ENCODE results near the gene PLCXD1.
"Not testable (repeated sequence)": the region's sequence is repeated elsewhere in the genome, so short reads cannot be mapped to it uniquely, and the experiment has no call there.

The PLCXD1 gene, protein sequence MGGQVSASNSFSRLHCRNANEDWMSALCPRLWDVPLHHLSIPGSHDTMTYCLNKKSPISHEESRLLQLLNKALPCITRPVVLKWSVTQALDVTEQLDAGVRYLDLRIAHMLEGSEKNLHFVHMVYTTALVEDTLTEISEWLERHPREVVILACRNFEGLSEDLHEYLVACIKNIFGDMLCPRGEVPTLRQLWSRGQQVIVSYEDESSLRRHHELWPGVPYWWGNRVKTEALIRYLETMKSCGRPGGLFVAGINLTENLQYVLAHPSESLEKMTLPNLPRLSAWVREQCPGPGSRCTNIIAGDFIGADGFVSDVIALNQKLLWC

DNA sequence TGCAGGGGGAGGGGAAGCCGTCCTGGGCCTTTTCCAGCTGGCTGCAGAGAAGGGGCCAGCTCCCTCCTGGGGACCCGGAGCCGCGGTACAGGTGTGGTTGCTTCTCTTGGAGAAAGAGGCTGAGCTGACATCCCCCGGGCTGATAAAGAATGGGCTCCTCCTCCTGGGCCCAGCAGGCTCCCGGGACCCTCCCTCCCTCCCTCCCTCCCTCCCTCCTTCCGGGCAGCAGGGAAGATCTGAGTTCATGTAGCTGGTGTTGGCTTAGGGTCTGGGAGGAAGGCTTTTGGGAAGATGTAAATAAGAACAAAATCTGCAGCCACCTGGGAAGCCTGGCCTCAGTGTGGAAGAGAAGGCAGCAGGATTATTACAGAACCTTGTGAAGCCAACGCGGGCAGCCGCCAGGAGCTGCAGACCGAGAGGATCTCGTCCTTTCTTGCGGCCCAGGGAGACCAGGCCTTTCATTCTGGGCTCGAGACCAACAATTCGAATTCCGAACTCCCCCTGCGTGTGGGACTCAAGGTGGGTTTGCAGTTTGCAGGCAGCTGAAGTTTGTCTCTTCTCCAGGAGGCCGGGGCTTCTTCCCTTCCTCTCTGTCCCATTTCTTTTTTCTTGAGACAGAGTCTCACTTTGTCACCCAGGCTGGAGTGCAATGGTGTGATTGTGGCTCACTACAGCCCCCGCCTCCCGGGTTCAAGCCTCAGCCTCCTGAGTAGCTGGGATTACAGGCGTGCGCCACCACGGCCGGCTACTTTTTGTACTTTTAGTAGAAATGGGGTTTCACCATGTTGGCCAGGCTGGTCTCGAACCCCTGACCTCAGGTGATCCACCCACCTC is at the start of gene PLCXD1:
TSS of gene PLCXD1 (plus strand) at position 216 of the 834 bp plus-strand sequence. CDS start 2,807 bp downstream, outside the sequence.
- Histone ChIP-seq H3K27ac (0 out of 2 replicates have a peak within 1 kb of the TSS, but pooled peaks have one; percentile 44), H3K36me3 (peaks cover 24% of the 10 kb centered on the region), H3K4me3 (no peak within 1 kb of the TSS), H3K4me1 (peaks cover 48% of the 10 kb centered on the region), H3K9me3 (no peaks in the 10 kb centered on the region), H3K27me3 (no peaks in the 10 kb centered on the region), H3K4me2 (peak within 1 kb of the TSS; percentile 69), H4K20me1 (no peaks in the 10 kb centered on the region), H3K9ac (peak within 1 kb of the TSS; percentile 19; the same call in 1 of the 2 replicates)
- no peak for TF ChIP-seq Cebpa-rat (IDR thresholded peaks at IDR 0.05)

DNA sequence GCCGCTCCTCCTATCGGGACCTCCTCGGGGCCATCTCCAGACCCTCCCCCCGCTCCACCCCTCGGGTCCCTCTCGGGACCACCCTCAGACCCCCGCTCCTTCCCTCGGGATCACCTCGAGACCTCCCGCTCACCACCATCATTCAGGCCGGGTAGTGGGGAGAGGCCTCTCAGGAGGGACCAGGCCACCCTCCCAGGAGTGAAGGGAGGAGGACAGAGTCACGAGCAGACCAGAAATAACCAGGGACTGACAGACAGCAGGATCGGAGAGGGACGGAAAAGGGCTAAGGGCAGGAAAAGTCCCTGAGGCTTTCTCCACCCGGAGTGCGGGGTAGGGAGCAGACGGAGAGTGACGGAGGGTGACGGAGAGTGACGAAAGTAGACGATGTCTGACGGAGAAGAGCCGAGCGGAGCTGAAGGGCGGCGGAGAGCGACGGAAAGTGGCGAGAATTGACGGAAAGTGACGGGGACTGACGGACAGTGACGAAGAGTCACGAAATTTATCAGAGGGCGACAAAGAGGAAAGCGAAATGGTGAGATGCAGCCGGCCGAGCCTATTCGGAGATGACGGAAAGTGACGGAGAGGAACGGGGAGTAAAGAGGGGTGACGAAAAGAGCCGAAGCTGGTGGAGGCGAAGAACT is 49.4 kb upstream of the PLCXD1 start:
- not testable (repeated sequence) for H4K20me1 ChIP-seq, H3K27ac ChIP-seq, H3K4me3 ChIP-seq, H3K4me1 ChIP-seq, H3K9ac ChIP-seq, H3K36me3 ChIP-seq, H3K9me3 ChIP-seq, H3K4me2 ChIP-seq, H3K27me3 ChIP-seq

DNA sequence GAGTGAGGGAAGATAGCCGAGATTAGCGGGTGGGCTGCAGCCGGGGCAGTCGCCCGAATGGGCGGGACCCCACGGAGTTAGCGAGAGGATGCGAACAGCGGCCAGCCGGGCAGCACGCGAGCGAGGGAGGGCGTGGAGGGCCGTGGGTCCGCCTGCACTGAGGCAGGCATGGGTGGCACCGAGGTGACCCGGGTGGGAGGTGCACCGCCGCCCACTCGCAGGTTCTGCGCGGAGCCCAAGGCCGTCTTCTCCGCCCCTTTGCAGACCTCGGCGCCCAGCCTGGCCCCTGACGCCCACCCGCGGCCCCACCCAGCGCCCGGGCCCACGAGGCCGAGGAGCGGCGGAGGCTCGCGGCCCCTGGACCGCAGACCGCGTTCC is 48.9 kb upstream of the PLCXD1 start:
- H3K9me3 ChIP-seq, H3K4me1 ChIP-seq, H3K36me3 ChIP-seq, H3K9ac ChIP-seq, H4K20me1 ChIP-seq, H3K27me3 ChIP-seq, H3K4me3 ChIP-seq, H3K27ac ChIP-seq, H3K4me2 ChIP-seq: not testable (repeated sequence)

DNA sequence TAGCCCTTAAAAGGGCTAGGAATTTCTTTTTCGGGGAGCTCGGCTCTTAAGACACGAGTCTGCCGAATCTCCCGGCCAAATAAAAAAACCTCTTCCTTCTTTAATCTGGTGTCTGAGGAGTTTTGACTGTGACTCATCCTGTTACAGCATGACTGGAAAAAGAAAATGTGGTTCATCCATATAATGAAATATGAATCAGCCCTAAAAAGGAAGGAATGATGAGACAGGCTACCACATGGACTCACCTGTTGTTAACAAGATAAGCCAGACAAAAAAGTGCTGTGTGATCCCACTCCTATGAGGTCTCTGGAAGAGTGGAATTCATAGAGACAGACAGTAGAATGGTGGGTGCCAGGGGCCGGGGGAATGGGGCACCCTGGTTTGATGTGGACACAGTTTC is 45.0 kb upstream of the PLCXD1 start:
- H3K36me3 ChIP-seq, H3K27me3 ChIP-seq, H3K27ac ChIP-seq, H3K4me3 ChIP-seq, H3K9me3 ChIP-seq, H3K9ac ChIP-seq, H3K4me2 ChIP-seq, H4K20me1 ChIP-seq, H3K4me1 ChIP-seq: not testable (repeated sequence)

DNA sequence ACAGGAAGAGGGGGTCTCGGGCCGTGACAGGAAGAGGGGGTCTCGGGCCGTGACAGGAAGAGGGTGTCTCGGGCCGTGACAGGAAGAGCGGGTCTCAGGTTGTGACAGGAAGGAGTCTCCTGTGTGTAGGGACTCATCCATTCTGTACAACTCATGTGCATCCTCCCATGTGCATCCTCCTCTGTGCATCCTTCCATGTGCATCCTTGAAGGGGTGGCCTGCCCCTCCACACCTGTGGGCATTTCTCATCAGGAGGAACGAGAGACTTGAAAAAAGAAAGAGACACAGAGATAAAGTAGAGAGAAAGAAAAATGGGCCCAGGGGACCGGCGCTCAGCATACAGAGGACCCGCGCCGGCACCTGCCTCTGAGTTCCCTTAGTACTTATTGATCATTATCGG is 30.2 kb upstream of the PLCXD1 start:
- peak overlapping the region; percentile 43; the same call in 1 of the 2 replicates for H3K4me2 ChIP-seq
- no peak overlapping the region for H3K4me3 ChIP-seq
- no peak for TF ChIP-seq Cebpa-rat (IDR thresholded peaks at IDR 0.05)

DNA sequence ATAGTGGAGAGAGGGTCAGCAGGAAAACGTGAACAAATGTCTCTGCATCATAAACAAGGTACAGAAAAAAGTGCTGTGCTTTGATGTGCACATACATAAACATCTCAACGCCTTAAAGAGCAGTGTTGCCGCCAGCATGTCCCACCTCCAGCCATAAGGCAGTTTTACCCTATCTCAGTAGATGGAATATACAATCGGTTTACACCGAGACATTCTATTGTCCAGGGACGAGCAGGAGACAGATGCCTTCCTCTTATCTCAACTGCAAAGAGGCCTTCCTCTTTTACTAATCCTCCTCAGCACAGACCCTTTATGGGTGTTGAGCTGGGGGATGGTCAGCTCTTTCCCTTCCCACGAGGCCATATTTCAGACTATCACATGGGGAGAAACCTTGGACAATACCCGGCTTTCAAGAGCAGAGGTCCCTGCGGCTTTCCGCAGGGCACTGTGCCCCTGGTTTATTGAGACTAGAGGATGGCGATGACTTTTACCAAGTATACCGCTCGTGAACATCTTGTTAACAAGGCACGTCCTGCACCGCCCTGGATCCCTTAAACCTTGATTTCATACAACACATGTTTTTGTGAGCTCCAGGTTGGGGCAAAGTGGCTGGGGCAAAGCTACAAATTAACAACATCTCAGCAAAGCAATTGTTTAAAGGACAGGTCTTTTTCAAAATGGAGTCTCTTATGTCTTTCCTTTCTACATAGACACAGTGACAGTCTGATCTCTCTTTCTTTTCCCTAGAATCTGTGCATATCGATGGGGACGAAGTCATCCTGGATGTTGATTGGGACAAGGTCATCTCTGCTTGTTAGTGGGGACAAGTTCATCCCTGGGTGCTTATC is 29.6 kb upstream of the PLCXD1 start:
- not testable (repeated sequence) for H3K9me3 ChIP-seq, H4K20me1 ChIP-seq, H3K27me3 ChIP-seq, H3K4me1 ChIP-seq, H3K36me3 ChIP-seq, H3K4me3 ChIP-seq, H3K9ac ChIP-seq, H3K4me2 ChIP-seq, H3K27ac ChIP-seq

More for the DNA sequence above, 30.2 kb upstream of the PLCXD1 start:
- Histone ChIP-seq H3K4me1 (peaks cover 2% of the 10 kb centered on the region), H3K27ac (no peak overlapping the region; the same call in 1 of the 2 replicates), H3K9ac (no peak overlapping the region), H4K20me1 (no peaks in the 10 kb centered on the region), H3K36me3 (no peaks in the 10 kb centered on the region), H3K9me3 (no peaks in the 10 kb centered on the region), H3K27me3 (no peaks in the 10 kb centered on the region)

DNA sequence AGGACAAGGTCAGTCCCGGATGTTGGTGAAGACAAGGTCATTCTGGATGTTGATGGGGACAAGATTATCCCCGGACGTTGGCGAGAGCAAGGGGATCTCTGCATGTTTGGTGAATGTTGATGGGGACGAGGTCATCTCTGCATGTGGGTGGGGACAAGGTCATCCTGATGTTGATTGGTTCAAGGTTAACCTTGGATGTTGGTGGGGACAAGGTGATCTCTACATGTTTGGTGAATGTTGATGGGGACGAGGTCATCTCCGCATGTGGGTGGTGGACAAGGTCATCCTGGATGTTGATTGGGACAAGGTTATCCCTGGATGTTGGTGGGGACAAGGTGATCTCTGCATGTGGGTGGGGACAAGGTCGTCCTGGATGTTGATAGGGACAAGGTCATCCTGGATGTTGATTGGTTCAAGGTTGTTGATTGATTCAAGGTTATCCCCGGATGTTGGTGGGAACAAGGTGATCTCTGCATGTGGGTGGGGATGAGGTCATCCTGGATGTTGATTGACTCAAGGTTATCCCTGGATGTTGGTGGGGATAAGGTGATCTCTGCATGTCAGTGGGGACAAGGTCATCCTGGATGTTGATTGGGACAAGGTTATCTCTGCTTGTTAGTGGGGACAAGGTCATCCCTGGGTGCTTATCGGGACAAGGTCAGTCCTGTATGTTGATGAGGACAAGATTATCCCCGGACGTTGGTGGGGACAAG is 28.8 kb upstream of the PLCXD1 start:
- no peak overlapping the region for H3K4me3 ChIP-seq
- H3K9ac ChIP-seq, result no peak overlapping the region
- H3K4me1 ChIP-seq, result peaks cover 4% of the 10 kb centered on the region
- no peak for TF ChIP-seq Cebpa-rat (IDR thresholded peaks at IDR 0.05)
- H3K4me2 ChIP-seq, result no peak overlapping the region
- H4K20me1 ChIP-seq, result no peaks in the 10 kb centered on the region
- no peak overlapping the region for H3K27ac ChIP-seq
- no peaks in the 10 kb centered on the region for H3K9me3 ChIP-seq
- H3K36me3 ChIP-seq, result no peaks in the 10 kb centered on the region
- H3K27me3 ChIP-seq, result no peaks in the 10 kb centered on the region

DNA sequence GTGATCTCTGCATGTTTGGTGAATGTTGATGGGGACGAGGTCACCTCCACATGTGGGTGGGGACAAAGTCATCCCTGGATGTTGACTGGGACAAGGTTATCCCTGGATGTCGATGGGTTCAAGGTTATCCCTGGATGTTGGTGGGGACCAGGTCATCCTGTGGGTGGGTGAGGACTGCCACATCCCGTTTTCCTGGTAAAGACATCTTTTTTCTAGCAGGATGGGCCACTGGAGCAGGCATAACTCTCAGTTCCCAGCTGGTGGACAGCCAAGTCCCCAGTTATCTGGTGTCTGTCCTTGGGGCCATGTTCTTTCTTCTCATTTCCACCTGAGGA is 28.3 kb upstream of the PLCXD1 start:
- Histone ChIP-seq H3K4me2 (no peak overlapping the region), H3K4me1 (peaks cover 7% of the 10 kb centered on the region), H3K27ac (no peak overlapping the region), H3K9ac (no peak overlapping the region), H3K9me3 (no peaks in the 10 kb centered on the region), H4K20me1 (no peaks in the 10 kb centered on the region), H3K36me3 (no peaks in the 10 kb centered on the region), H3K27me3 (no peaks in the 10 kb centered on the region), H3K4me3 (no peak overlapping the region)
- TF ChIP-seq Cebpa-rat (IDR thresholded peaks at IDR 0.05), result no peak
